Measurements from ENCODE around the gene HOXB9.

The HOXB9 gene

DNA sequence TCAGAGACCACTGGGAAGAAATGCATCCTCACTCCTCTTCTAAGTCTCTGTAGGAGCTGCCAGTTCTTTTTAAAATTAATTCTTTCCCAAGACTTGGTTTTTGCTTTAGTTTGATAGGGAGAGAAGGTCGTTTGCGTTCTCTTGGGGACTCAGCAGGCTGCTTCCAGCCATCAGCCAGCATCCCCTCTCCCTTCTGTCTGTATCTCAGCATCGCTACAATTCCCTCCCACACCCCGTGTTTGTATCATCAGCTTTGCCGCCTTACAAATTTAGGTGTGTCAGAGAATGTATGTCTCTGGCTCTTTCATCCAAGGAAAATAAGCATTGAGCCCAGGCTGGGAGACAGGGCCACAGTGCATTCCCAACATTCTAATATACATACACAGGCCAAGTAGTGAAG lies 26.8 kb downstream of the HOXB9 start:
- no peak for DNase-seq (ENCODE audit: insufficient read length, low spot score)
- no peak for FAIRE-seq

DNA sequence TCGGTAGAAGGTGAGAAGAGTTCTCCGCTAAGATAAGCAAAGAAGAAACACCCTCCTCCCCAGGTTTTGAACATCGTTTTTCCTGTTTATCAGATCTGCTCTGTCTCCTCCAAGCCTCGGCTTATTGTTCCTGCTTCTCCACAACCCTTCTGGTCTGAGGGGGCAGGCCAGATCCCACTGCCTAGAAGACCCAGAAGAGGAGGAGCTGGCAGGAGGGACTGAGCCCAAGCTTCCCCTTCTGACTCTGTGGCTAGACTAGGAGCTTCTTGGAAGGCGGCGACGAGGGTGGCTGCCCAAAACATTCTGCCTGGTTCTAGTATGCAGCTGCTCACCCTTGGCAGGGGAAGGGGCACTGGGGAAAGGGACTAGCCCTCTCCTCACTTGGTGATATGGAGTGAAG lies 27.4 kb downstream of the HOXB9 start:
- no peak for FAIRE-seq
- DNase-seq (ENCODE audit: insufficient read length, low spot score): no peak

DNA sequence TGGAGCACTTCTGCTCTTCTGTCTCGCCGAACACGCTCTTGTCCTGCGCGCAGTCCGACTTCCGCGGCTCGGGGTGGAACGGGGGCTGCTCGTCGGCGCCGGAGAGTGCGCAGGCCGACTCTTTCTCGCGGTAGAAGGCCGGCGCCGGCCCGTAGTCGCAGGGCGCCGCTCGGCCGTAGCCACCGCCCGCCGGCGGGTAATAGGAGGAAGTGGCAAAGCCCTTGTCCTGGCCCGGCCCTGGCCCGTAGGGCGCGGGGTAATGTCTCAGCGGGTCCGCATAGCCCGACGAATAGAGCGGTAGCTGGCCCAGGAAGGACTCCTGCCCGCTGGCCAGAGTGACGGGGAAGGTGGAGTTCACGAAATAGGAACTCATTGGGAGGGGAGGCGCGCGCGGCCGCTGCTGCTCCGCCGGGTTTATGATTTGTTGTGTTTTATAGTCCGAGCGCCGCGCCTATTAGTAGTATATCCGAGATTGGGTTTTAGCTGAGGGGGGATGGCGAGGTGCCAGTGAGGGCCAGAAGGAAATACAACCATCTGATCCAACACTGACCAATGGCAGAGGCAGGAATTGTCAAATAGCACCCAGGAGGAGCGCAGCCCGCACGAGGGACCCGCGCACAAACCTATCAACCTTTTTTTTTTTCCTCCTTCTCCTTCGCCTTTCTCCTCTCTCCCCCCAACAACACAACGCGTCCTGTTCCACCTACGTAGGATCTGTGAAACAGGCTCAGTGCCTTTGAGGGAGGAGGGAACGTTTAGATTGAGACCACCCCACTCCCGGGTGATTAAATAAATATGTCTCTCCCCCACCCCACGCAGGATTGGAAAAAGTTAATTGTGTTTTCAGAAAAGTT lies 28.2 kb downstream of the HOXB9 start:
- FAIRE-seq: peak; percentile 67
- DNase-seq (ENCODE audit: insufficient read length, low spot score): no peak

DNA sequence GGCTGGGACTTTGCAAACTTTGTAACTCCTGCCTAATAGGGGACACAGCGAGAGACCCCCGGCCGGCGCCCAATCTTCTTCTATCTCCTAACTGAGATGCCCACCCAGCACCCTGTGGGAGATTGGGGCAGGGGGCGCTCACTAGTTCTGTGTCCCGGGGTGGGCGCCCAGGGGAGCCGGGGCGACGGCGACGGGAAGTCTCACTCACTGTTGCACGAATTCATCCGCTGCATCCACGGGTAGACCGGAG lies 28.7 kb downstream of the HOXB9 start:
- FAIRE-seq: peak; percentile 72

GRCh38 chr17:48596735-48597527 lies 29.2 kb downstream of the HOXB9 start:
- DNase-seq (ENCODE audit: insufficient read length, low spot score): no peak
- no peak for FAIRE-seq

More for the DNA sequence above, 28.7 kb downstream of the HOXB9 start:
- no peak for DNase-seq (ENCODE audit: insufficient read length, low spot score)

- DNase-seq (ENCODE audit: insufficient read length, low spot score): no peak
- FAIRE-seq: peak; percentile 83
Observed at GRCh38 chr17:48596000-48596734, 30.0 kb downstream of the HOXB9 start.

- FAIRE-seq: no peak
- DNase-seq (ENCODE audit: insufficient read length, low spot score): no peak
Observed at GRCh38 chr17:48595278-48595999, 30.7 kb downstream of the HOXB9 start.

GRCh38 chr17:48594538-48595277 lies 31.4 kb downstream of the HOXB9 start:
- no peak for DNase-seq (ENCODE audit: insufficient read length, low spot score)
- FAIRE-seq: no peak

GRCh38 chr17:48593840-48594537 lies 32.2 kb downstream of the HOXB9 start:
- FAIRE-seq (peak; percentile 91), DNase-seq (ENCODE audit: insufficient read length, low spot score) (peak; percentile 86)

DNA sequence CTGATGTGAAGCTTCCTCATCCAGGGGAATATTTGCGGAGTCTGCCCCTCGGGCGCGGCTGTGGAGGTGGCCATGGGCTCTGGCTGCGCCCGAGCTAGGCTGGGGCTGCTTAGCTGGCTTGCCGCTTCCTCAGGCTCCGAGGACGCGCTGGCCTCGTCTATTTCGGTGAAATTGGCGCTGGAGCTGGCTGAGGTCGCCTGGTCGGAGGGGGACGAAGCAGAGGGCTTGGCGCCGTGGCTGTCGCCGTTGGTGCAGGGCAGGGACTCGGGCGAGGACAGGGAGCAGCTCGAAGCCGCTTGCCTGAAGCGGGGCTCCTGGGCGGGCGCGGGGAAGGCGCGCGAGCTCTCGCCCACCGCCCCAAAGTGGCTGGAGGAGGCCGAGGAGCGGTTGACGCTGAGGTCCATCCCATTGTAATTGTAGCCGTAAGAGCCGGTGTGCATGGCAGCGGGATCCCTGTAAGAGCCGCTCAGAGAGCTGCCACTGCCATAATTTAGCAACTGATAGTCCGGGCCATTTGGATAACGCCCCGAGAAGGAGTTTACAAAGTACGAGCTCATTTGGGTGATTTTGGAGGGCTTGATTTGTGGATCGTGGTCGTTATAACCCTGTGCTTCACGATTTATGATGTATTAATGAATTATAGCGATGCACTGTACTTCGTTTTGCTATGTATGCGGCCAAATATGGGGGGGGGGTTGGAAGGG lies 32.9 kb downstream of the HOXB9 start, which contains the start of gene HOXB5:
Gene HOXB5, minus strand, starts transcription at position 654 of the 704 bp plus-strand sequence. Its CDS starts 97 bp downstream, at position 557.
- DNase-seq (ENCODE audit: insufficient read length, low spot score): no peak

GRCh38 chr17:48592577-48592976 lies 33.6 kb downstream of the HOXB9 start:
- DNase-seq (ENCODE audit: insufficient read length, low spot score): no peak
- peak; percentile 87 for FAIRE-seq

More for the DNA sequence above, 32.9 kb downstream of the HOXB9 start, which contains the start of gene HOXB5:
- peak; percentile 78 for FAIRE-seq

GRCh38 chr17:48592057-48592514 lies 34.1 kb downstream of the HOXB9 start:
- DNase-seq (ENCODE audit: insufficient read length, low spot score) (no peak), FAIRE-seq (no peak)

GRCh38 chr17:48591255-48592056 lies 34.7 kb downstream of the HOXB9 start:
- no peak for DNase-seq (ENCODE audit: insufficient read length, low spot score)
- FAIRE-seq: peak; percentile 4

- DNase-seq (ENCODE audit: insufficient read length, low spot score) (no peak), FAIRE-seq (no peak)
Observed at GRCh38 chr17:48590607-48591161, 35.5 kb downstream of the HOXB9 start.

DNA sequence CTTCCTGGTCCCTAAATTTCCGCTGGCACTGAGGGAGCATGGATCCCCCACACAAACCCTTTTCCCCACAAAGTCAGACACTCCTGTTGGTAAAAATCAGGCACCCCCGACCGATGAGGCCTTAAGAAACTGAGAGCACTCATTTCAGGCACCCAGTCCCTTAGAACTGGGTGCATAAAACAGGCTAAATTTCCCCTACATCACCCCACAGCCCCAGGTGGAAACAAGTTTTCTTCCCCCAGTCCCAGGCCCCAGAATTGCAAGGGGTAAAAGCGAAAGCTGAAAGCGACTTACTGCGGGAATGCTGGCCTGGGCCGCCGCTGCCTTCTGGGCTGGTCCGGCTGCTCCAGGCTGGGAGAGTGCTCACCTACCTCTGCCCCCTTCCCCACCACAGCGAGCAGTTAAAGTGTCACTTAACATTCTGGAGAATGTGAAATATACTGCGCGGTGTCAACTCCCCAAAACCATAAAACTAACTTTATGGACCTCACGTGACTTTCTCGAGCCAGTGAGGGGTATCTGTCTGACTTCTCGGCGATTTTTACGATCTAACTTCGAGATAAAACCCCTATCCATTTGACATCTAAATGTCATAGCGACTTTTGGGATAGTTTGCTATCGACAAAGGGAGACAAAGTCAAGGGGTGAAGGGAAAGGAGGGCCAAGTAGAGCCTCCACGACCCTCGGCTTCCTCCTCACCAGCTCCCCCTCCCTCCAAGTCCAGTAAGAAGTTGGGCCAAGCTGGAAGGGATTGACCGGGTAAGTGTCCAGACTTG lies 36.1 kb downstream of the HOXB9 start, which contains the start of gene HOXB3:
Gene HOXB3, minus strand, starts transcription at position 411 of the 776 bp plus-strand sequence. CDS start 37,767 bp downstream, outside the sequence.
- FAIRE-seq (peak; percentile 59), DNase-seq (ENCODE audit: insufficient read length, low spot score) (no peak)

DNA sequence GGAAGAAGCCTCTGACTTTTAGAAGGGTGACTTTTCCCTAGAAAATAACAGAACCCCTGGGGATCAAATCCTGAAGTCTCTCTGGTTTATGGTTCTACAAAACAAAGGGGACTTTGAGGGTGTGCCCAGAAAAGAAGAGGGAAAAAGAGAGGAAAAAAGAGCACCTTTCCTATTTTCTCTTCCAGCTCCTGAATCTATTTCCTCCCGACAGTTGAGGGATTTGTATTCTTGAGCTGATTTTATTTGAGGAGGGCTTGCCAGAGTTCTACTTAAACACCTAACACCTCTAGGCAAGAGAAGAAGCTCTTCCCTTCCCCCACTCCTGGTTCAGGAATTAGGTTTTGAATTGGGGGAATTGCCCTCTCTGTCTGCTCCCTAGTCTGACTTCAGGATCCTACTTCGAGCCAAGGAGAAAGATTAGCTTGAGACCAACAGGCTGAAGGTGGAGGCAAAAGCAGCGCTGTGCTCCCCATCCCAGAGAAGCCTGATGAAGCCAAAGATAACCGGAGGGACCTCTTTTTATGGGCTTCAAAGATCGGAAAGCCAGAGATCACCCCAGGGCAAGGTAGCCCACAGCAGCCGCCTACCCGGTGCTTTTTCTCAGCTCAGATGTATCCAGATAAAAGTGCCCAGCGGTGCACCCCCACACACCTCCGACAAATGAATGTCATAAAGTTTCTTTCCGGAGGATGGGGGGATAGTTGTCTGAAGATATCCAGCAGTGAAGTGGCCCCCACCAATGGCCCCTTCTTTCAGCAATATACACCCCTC lies 36.9 kb downstream of the HOXB9 start:
- no peak for DNase-seq (ENCODE audit: insufficient read length, low spot score)
- FAIRE-seq: no peak
